Loucy (cell line): ENCODE results near the gene SPAG6.

Experiments used
- CTCF ChIP-seq: fragments of 200-600 bp; sonication (generic); conservative IDR thresholded peaks from 2 replicates; pipeline ENCODE4 v1.5.1; 2014; ENCODE audit warnings: mild to moderate bottlenecking, antibody characterized with exemption, low read length
- EZH2phosphoT487 ChIP-seq: fragments of 200-600 bp; IDR thresholded peaks from 2 replicates; pipeline ENCODE4 v1.6.1; 2018; ENCODE audit warnings: antibody characterized with exemption, mild to moderate bottlenecking, moderate library complexity, borderline replicate concordance

DNA sequence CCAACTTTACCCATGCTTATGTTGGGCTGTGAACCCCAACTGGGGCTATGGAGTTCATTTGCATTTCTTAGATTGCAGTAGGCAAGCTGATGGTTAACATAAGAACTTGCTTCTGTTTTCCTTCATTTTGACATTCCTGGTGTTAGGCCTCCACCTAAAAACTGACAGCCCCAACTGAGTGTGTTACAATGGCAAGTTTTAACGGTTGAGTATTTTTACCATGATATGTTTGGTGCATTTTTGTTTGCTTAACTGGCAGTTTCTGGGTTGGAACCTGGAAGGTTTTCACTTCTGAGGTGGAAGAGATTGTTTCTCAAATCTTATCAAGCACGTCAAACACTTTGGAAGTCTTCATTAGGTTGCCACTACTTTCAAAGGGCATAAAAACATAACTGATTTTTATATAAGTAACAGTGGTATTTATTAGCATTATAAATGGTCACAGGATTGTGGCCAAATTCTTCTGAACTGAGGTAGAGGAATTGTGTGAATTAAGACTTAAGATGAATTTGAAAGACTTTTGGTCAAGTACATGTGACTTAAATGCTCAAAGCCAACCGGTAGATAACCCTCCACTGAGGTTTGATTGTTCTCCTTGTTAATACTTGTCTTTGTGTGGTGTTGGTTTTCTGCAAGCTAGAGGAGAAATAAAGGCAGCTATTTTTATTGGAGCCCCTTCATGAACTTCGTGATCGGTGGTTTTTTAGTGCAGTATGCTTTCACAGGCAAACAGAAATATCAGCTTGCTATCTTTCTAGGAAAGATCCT lies 21.6 kb upstream of the SPAG6 start:
- TF ChIP-seq CTCF (no peak), EZH2phosphoT487 (no peak)
